GM13977 (cell line): Measurements from ENCODE around the gene SUGP1.
A peak's percentile ranks its signal among the peaks of the same experiment; 100 is the strongest.

Experiments
- DNase-seq: peaks from one replicate; pipeline ENCODE4 v3.0.0; 2012; ENCODE audit warnings: low spot score
- in situ Hi-C: fragments of 300-500 bp; cut with MboI; formaldehyde crosslinking; loops from one replicate; pipeline ENCODE4 v1.12.0; 2022; ENCODE audit warnings: low sequenced_read_pairs, low pct_unique_long_range_greater_than_20kb, mixed read lengths, inconsistent platforms; ENCODE audit not compliant: unreplicated experiment
- TF ChIP-seq, protein P1 (sequence below): IDR thresholded peaks from 2 replicates; pipeline ENCODE4 v1.5.1; 2012; ENCODE audit warnings: mild to moderate bottlenecking, control low read depth; ENCODE audit not compliant: insufficient read depth; ENCODE audit errors: extremely low read depth, missing control alignments

Gene SUGP1

DNA sequence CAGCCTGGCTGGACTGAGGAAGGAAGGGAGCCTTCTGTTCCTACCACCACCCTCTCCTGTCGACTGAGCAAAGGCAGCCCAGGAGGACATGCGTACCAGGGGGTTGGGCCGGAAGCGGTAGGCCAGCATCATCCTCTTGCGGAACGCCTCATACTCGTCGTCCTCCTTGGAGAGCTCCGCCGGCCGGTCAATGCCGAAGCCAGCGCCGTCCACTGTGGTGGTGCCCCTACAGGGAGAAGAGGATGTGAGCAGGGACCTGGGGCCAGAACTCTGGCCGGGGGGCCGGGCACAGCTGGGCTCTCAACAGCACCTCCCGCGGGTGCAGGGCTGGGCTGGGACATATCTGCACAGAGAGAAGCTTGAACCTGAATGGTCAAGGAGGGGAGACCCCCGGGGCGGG lies 43.5 kb downstream of the SUGP1 start:
- in situ Hi-C loops = no loop called here
- no peak for DNase-seq
- TF ChIP-seq, protein P1, sequence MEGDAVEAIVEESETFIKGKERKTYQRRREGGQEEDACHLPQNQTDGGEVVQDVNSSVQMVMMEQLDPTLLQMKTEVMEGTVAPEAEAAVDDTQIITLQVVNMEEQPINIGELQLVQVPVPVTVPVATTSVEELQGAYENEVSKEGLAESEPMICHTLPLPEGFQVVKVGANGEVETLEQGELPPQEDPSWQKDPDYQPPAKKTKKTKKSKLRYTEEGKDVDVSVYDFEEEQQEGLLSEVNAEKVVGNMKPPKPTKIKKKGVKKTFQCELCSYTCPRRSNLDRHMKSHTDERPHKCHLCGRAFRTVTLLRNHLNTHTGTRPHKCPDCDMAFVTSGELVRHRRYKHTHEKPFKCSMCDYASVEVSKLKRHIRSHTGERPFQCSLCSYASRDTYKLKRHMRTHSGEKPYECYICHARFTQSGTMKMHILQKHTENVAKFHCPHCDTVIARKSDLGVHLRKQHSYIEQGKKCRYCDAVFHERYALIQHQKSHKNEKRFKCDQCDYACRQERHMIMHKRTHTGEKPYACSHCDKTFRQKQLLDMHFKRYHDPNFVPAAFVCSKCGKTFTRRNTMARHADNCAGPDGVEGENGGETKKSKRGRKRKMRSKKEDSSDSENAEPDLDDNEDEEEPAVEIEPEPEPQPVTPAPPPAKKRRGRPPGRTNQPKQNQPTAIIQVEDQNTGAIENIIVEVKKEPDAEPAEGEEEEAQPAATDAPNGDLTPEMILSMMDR = no peak

DNA sequence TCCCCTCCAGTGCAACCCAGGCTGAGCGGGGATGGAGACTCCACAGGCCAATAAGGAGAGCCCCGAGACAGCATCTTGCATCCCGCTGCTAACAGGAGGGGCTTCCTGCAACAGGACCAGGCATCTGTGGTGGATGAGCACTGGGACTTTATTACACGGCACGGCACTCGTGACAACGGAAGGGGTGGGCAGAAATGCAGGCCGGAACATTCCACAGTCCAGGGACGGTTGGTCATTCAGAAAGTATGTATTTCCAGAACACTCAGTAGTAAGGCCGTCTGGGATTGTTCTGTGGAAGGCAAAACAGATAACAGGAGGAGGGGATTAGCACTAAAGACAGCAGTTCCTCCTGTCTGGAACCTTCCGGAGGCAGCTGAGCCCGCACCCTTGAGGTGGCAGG lies 43.9 kb downstream of the SUGP1 start:
- TF ChIP-seq, protein P1 = no peak
- in situ Hi-C loops = no loop called here
- DNase-seq = no peak

DNA sequence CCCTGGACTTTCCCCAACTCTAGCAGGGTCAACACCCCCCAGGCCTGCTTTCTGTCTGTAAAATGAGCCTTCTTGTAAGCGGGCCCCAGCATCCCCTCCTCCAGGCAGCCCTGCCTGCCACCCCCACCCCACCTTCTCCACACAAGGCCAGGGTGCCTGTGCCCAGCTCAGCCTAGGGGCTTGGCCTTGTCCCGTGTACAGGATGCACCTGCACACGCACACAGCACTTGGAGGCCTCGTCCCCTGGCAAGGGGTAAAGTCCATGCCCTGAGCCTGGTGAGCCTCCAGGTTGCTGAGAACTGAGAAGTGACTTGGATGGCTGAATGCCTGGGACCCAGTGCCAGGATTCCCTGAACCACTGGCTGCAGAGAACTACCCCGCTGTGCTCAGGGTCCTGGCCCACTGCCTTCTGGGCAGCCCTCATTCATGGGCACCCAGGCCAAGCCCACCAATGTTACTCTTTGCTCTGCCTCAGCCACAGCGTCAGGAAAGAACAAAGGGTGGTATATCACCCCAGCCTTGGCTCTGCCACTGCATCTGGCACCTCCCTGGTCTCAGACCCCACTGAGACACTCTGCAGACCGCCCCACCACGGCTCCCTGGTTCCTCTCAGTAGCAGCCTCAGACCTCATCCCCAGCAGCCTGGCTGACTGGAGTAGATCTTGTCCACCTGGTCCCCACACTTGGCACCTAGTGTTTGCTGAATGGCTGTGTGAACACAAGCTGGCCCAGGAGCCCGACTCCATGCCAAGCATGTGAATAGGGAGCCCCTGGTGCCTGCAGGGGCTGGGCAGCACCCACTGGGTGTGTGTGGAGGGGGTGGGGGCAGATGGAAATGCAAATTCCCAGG lies 45.4 kb downstream of the SUGP1 start:
- TF ChIP-seq, protein P1 = no peak
- no peak for DNase-seq
- in situ Hi-C loops = no loop called here

DNA sequence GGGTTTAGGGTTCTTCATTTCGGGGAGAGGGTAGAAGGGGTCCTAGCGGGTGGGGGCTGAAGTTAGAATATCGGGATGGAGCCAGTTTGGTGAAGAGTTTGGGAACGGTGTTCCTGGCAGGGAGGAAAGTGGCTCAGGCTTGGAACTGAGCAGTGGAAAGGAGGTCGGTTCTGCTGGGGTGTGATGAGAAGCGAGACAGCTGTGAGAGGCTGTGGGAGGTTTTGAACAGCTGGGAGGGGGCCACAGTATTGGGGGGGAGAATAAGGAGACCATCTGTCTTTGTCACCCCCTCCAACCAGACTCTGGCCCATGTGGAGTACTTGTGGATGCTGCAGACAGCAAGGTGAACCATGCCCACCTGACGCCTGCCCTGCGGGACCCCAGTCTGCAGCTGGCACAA lies 46.2 kb downstream of the SUGP1 start:
- in situ Hi-C loops = no loop called here
- TF ChIP-seq, protein P1 = no peak
- no peak for DNase-seq

DNA sequence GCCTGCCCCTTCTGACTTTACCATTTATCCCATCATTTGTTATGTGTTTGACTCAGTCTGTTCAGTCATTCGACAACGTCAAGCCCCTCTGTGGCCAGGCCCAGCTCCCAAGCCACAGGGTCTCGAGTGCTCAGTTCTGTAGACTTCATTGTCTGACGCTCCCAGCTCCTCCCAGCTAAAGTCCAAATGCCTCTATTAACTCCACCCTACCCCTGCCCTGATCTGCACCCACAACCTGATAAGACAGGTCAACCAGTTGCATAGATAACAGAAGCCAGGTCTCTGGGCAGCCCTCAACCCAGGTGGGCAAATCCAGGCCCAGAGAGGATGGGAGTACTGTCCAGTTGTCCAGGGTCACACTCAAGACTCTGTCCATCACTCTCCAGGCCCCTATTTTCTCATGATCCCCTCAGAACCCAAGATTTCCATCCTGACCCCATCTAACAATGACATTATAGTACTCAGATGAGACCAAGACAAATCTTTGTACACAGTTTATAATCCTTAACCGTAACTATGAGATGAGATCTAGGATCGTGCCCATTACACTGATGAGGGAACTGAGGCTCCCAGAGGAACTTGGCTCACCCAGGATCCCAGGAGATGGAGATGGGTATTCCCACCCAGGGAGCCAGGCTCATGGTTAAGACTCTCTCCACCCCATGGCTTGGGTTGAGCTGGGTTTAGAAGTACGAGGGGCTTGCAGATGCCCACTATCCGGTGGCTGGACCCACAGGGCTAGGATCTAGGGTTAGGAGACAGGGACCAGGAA lies 48.3 kb downstream of the SUGP1 start:
- in situ Hi-C loops = no loop called here
- TF ChIP-seq, protein P1 = no peak
- DNase-seq = peak; percentile 24

DNA sequence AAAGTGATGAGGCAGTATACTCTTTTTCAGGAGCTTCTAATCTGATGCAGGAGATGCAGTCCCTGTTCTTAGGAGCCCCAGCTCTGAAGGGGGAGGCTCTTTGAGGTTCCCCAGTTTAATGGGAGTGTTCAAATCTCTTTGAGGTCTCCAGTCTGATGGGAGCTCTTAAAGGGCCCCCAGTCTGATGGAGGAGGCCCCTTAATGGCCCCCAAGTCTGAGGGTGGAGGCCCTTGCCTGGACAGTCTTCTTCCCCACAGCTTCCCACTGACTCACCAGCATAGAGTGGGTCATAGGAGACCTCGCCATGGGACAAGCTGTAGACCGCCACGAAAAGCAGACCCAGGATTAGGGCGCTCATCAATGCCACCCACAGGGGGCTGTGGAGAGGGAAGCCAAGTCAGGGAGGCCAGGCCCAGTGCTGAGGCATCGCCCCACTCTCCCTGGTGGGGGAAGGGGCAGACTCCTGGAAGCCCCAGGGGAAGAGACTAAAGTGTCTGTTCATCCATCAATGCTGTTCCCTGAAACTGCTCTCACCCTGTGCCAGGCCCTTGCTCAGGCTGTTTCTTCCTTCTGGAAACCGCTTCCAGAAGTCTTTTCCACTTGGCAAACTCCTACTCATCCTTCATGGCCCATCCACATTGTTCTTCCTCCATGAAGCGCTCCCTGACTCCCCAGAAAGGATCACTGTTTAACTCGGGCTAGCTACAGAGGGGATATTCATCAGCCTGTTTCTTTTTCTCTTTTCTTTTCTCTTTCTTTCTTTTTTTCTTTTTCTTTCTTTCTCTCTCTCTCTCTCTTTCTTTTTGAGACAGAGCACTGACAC lies 49.3 kb downstream of the SUGP1 start:
- TF ChIP-seq, protein P1 = no peak
- in situ Hi-C loops = no loop called here
- peak; percentile 24 for DNase-seq
